ENCODE results near the gene GRIK4. TPM values are rescaled to one million over a fixed set of nuclear protein-coding genes. Genes with fewer than 3 reads are reported as not detected.

Gene GRIK4
- total and polyA plus RNA-seq, 2 donors (not counting 1 experiment from before 2014, with no cell fraction given): 0.12 to 0.27 TPM

DNA sequence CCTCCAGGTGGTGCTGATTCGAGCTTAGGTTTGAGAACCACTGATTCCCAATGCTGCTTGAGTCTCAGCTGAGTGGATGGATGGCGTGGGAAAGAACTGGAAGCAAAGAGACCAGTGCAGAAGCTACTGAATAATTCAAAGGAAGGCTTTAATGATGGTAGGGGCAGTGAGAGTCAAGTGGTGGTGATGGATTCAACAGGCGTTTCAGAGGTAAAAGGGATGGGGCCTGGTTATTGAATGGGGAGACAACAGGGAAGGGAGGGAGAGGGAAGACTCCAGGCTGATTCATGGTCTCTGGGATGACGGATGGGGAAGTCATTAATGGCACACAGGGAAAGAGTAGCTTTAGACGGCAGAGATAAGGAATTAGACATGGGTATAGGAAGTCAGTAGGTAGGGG lies 408.0 kb downstream of the GRIK4 start:
- H3K9ac ChIP-seq (ENCODE audit: low read length): no peak overlapping the region
- no peak overlapping the region for H3K4me3 ChIP-seq (ENCODE audit: control extremely low read depth in 1 of 5, extremely low read depth in 1 of 5, insufficient read depth in 1 of 5, low read depth in 2 of 5, low read length in 4 of 5)
- DNase-seq (no peak), ATAC-seq (ENCODE audit: low read depth) (no peak)
- no peaks in the 10 kb centered on the region for H3K36me3 ChIP-seq (replicated peaks in 1 of 2; ENCODE audit: control extremely low read depth in 1 of 2, control insufficient read depth in 1 of 2, extremely low read depth in 1 of 2, insufficient read depth in 2 of 2, low read length in 1 of 2)
- Mint-ChIP-seq H3K9me3 (ENCODE audit: insufficient read depth) (no peaks in the 10 kb centered on the region), H3K4me3 (no peak overlapping the region), H3K27me3 (peaks cover 29% of the 10 kb centered on the region), H3K4me1 (no peaks in the 10 kb centered on the region), H3K27ac (no peak overlapping the region)
- H2AFZ ChIP-seq (ENCODE audit: insufficient read depth, low read depth, low read length, poor library complexity, severe bottlenecking): no peak overlapping the region
- peaks cover 0 to 6% (median 1%) of the 10 kb centered on the region in 4 experiments for H3K27me3 ChIP-seq (replicated peaks in 1 of 4; ENCODE audit: control extremely low read depth in 1 of 4, control insufficient read depth in 3 of 4, insufficient read depth in 4 of 4, low read length in 3 of 4)
- no peaks in the 10 kb centered on the region for H4K20me1 ChIP-seq (ENCODE audit: control insufficient read depth, insufficient read depth, low read length, poor library complexity, severe bottlenecking)
- H3K4me2 ChIP-seq (replicated peaks; ENCODE audit: low read depth, low read length, poor library complexity, severe bottlenecking): no peak overlapping the region
- intact Hi-C loops (cut with micrococcal nuclease): no loop called here
- TF ChIP-seq, protein P1, sequence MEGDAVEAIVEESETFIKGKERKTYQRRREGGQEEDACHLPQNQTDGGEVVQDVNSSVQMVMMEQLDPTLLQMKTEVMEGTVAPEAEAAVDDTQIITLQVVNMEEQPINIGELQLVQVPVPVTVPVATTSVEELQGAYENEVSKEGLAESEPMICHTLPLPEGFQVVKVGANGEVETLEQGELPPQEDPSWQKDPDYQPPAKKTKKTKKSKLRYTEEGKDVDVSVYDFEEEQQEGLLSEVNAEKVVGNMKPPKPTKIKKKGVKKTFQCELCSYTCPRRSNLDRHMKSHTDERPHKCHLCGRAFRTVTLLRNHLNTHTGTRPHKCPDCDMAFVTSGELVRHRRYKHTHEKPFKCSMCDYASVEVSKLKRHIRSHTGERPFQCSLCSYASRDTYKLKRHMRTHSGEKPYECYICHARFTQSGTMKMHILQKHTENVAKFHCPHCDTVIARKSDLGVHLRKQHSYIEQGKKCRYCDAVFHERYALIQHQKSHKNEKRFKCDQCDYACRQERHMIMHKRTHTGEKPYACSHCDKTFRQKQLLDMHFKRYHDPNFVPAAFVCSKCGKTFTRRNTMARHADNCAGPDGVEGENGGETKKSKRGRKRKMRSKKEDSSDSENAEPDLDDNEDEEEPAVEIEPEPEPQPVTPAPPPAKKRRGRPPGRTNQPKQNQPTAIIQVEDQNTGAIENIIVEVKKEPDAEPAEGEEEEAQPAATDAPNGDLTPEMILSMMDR (IDR thresholded peaks at IDR 0.05): no peak
- TF ChIP-seq EZH2 (IDR thresholded peaks at IDR 0.05; ENCODE audit: borderline replicate concordance, insufficient read depth, low read depth, low read length, poor library complexity, severe bottlenecking): no peak
- WGBS (ENCODE audit: insufficient coverage): 76% methylated on average over 5 of the region's 5 CpGs
- H3K4me1 ChIP-seq (ENCODE audit: control insufficient read depth in 2 of 2, insufficient read depth in 2 of 2, low read length in 2 of 2): no peaks in the 10 kb centered on the region
- H3K27ac ChIP-seq (ENCODE audit: low read length in 2 of 2): no peak overlapping the region
- ChIA-PET CTCF (no interaction called here), POLR2A (no interaction called here)
- no peaks in the 10 kb centered on the region for H3K79me2 ChIP-seq (ENCODE audit: control insufficient read depth, insufficient read depth, low read length)
- no peaks in the 10 kb centered on the region for H3K9me3 ChIP-seq (ENCODE audit: control extremely low read depth in 1 of 3, control insufficient read depth in 2 of 3, insufficient read depth in 1 of 3, low read length in 2 of 3)

DNA sequence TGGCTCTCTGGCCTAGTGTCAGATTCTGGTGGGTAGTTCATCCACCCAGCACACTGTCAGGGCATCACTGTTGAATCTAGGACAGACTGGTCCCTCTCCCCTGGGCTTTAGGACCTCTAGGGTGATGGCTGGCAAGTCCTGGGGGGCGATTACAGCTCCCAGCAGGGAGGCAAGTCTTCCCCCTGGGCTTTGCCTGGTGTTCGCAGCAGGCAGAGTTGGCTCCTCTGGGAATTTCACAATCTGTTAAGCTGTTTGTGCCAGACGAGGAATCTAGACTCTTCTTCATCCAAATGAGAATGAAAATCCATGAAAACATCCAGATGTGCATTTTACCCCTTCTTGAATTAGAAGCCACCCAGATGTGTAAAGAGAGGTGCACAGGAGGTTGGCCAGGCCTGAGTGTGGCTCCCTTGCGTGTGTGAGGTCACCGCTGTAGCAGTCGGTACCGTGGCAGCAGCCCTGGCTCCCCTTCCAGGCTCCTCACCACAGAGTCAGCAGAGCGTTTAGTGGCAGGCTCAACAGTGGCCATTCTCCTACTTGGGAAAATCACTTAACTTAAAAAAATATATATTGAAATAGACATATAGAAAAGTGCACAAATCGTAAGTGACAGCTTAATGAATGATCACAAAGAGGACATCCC lies 412.4 kb downstream of the GRIK4 start:
- peaks cover 0 to 3% (median 0%) of the 10 kb centered on the region in 4 experiments for H3K27me3 ChIP-seq (replicated peaks in 1 of 4; ENCODE audit: control extremely low read depth in 1 of 4, control insufficient read depth in 3 of 4, insufficient read depth in 4 of 4, low read length in 3 of 4)
- Mint-ChIP-seq H3K4me3 (no peak overlapping the region), H3K27ac (no peak overlapping the region), H3K4me1 (peaks cover 17% of the 10 kb centered on the region), H3K27me3 (peaks cover 13% of the 10 kb centered on the region), H3K9me3 (ENCODE audit: insufficient read depth) (no peaks in the 10 kb centered on the region)
- no peak overlapping the region for H3K4me3 ChIP-seq (ENCODE audit: control extremely low read depth in 1 of 5, extremely low read depth in 1 of 5, insufficient read depth in 1 of 5, low read depth in 2 of 5, low read length in 4 of 5)
- H4K20me1 ChIP-seq (ENCODE audit: control insufficient read depth, insufficient read depth, low read length, poor library complexity, severe bottlenecking): no peaks in the 10 kb centered on the region
- TF ChIP-seq, protein P1 (IDR thresholded peaks at IDR 0.05): no peak
- no peak for TF ChIP-seq EZH2 (IDR thresholded peaks at IDR 0.05; ENCODE audit: borderline replicate concordance, insufficient read depth, low read depth, low read length, poor library complexity, severe bottlenecking)
- H3K9ac ChIP-seq (ENCODE audit: low read length): no peak overlapping the region
- ChIA-PET POLR2A (no interaction called here), CTCF (no interaction called here)
- intact Hi-C loops (cut with micrococcal nuclease): no loop called here
- H3K27ac ChIP-seq (ENCODE audit: low read length in 2 of 2): no peak overlapping the region
- no peaks in the 10 kb centered on the region for H3K36me3 ChIP-seq (replicated peaks in 1 of 2; ENCODE audit: control extremely low read depth in 1 of 2, control insufficient read depth in 1 of 2, extremely low read depth in 1 of 2, insufficient read depth in 2 of 2, low read length in 1 of 2)
- H3K4me2 ChIP-seq (replicated peaks; ENCODE audit: low read depth, low read length, poor library complexity, severe bottlenecking): no peak overlapping the region
- ATAC-seq (ENCODE audit: low read depth): no peak
- H2AFZ ChIP-seq (ENCODE audit: insufficient read depth, low read depth, low read length, poor library complexity, severe bottlenecking): no peak overlapping the region
- 84% methylated on average over 7 of the region's 9 CpGs for WGBS (ENCODE audit: insufficient coverage)
- DNase-seq: no peak
- H3K79me2 ChIP-seq (ENCODE audit: control insufficient read depth, insufficient read depth, low read length): no peaks in the 10 kb centered on the region
- H3K4me1 ChIP-seq (ENCODE audit: control insufficient read depth in 2 of 2, insufficient read depth in 2 of 2, low read length in 2 of 2): peaks cover 9 to 15% of the 10 kb centered on the region in 2 donors
- no peaks in the 10 kb centered on the region for H3K9me3 ChIP-seq (ENCODE audit: control extremely low read depth in 1 of 3, control insufficient read depth in 2 of 3, insufficient read depth in 1 of 3, low read length in 2 of 3)
